ENCODE data around the gene KCNH1.

Gene KCNH1

DNA sequence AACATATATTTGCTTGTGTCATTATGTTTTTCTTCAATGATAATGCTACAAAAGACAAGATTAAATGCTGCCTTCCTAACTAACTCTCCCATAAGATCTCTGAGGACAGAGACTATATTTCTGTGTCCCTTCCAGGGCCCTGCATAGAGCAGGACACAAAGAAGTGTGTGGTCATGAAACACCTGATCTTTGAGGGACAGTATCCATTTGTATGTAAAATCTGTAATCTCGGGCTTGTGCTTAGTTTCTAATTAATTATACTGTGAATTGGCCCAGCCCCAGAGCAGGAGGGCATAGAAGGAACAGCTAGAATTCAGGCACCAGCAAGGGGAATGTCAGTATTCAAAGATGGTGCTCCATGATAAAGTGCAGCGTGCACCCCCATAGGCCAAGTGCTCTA is 430.4 kb downstream of the KCNH1 start:
- DNase-seq, result no peak

DNA sequence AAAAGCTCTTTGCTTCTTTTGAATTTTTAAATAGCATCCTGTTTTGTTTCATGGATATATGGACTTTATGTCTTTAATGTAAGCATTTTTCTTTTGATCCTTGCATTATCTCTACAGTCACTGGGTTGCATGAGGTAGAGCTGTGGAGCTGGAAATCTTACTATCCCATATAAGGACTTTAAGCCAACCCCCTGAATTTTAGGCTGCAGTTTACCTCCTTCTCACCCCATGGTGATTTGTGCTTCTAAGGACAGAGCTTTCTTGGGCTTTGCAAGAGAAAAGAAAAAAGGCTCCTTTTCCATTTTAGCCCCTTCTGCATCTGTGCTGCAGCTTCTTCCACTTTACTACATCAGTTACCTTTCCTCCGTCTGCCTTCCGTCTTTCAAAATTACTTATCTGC is 431.4 kb downstream of the KCNH1 start:
- no peak for DNase-seq

- no peak for DNase-seq
Measured at GRCh38 chr1:210700511-210700910, 433.4 kb downstream of the KCNH1 start.

GRCh38 chr1:210700083-210700482 is 433.9 kb downstream of the KCNH1 start:
- DNase-seq, result no peak

- no peak for DNase-seq
Measured at GRCh38 chr1:210698661-210699060, 435.3 kb downstream of the KCNH1 start.

GRCh38 chr1:210697185-210697584 is 436.8 kb downstream of the KCNH1 start:
- no peak for DNase-seq

DNA sequence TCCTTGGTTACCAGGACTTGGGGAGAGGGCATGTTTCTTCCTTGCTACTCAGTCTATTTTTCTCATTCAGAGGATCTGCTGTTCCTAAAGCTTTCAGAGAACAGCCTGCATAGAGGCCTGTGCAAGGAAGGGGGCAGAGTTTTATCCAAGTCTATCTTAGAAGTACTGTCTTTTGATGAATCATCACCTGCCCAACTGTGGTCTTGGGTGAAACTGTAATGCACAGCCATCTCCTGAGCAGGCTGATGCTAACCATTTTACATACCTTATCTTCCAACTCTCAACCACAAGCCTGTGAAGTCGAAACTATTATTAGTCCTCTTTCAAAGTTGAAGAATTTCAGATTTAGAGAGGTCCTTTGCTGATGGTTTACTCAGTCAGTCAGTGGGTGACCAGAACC is 437.2 kb downstream of the KCNH1 start:
- no peak for DNase-seq

DNA sequence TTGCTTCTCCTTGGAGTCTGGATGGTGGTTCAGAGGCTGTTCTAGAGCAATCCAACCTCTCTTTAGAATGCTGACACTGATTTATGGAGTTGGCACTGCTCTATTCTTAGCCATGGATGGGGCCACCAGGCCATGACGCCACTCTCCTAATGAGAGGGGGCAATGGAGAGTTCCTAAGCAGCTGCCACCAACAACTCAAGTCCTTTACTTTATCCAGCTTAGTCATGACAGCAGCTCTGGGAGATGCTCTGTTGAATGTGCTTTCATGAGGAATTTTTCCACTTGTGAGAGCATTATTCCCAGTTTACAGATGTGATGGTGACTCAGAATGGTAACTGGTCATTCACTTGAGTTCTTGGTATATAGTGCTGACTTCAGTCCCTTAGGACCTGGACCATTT is 438.9 kb downstream of the KCNH1 start:
- DNase-seq, result no peak

DNA sequence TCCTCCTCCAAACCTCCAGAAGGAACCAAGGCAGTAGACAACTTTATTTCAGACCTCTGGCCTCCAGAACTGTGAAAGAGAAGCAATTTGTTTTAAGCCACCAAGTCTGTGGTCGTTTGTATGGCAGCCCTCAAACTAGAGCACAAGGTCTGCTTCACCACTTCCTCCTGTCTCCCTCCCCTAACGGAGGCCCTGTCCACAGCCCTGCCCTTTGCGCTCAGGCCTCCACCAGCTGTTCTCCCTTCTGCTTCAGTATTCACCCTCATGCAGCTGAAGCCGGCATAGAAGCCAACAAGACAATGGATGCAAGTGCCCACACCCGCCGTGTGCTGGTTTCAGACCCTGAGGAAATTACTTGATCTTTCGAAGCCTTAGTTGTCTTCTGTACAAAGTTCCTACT is 441.2 kb downstream of the KCNH1 start:
- DNase-seq, result no peak

DNA sequence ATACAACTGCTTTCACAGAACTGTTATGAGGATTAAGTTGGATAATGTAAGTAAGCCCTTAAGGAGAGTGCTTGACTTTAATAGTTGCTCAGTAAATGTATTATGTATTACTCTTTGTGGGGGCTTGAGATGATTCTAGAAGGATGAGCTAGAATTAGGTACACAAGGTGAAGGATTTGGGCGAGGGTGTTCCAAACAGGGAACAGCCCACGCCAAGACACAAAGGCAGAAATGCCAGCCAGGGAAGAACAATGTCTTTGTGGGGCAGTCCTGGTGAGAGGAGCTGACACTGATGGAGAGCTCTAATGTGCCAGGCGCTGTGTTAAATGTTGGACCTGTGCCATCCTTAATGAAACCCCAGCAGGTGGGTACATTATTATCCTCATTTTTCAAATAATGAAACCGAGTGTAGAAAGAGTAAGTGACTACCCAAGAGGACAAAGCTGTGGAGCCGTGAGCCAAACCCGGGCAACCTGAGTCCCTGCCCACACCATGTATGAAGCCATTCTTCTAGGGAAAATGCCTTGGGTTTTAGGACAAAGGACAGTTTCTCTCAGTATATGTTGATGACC is 442.8 kb downstream of the KCNH1 start:
- DNase-seq, result peak; percentile 11

DNA sequence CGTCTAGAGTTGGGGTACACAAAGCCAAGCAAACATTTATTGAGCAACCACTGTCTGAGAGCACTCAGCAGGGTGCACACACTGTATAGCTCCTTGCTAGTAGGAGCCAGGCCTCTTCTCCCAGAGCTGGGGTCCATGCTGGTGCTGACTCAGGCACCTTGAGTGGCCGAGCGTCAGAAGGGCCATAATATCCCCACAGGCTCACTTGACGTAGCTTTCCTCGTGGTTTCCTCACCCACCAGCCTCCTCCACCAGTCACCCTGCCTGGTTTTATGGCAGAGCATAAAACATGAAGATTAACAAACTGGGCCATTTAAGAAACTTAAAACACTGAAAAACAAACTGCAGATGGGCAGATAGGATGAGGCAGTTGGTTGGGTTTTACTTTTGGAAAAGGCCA is 443.7 kb downstream of the KCNH1 start:
- no peak for DNase-seq

- no peak for DNase-seq
Measured at GRCh38 chr1:210689826-210690225, 444.1 kb downstream of the KCNH1 start.

GRCh38 chr1:210688512-210689234 is 445.3 kb downstream of the KCNH1 start:
- DNase-seq, result no peak

GRCh38 chr1:210687582-210688279 is 446.2 kb downstream of the KCNH1 start:
- no peak for DNase-seq

- no peak for DNase-seq
Measured at GRCh38 chr1:210686841-210687240, 447.1 kb downstream of the KCNH1 start.

DNA sequence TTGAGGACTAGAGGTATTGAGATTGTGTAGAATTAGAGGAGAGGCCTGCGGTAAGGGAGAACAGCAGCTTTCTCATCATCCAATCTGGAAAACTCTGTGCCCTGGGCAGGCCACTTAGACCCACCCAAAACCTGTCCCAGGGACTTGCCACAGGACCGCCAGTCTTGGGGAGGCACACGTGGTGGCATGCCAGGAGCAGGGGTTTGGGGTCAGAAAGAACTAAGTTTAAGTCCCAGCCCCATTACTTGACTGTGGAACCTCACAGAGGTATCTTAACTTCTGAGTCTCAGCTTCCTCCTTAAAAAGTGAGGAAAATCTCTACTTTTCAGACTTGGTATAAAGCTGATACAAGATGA is 448.7 kb downstream of the KCNH1 start:
- DNase-seq, result no peak

- no peak for DNase-seq
Measured at GRCh38 chr1:210684466-210685294, 449.3 kb downstream of the KCNH1 start.

DNA sequence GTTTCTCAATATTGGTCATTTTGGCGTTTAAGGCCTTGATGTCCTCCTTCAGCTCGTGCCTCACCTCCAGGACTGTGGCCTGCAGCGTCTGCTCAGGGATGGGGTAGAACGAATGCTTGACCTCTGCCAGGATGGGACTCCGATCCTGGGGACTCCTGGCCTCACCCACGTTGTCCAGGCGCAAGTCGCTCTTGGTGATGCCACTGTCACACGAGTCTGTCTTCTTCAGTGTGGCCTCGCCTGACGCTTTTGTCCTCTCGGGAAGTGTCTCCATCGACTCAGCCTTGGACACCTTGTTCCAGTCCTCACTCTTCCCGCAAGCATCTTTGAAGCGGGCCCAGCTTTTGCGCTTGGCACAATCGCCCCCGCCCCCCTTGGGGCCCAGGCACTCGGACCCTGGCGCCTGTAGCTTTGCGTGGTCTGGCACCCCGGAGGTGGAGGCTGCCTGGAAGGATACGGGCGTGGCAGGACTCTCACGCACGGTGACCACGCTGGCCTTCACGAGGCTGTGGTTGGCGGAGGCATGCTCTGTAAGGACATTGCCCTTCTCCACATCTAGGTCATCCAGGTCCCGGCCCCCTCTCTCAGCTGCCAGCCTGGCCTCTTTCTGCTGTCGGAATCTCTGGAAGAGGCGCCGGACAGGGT is 450.4 kb downstream of the KCNH1 start:
- DNase-seq, result no peak

DNA sequence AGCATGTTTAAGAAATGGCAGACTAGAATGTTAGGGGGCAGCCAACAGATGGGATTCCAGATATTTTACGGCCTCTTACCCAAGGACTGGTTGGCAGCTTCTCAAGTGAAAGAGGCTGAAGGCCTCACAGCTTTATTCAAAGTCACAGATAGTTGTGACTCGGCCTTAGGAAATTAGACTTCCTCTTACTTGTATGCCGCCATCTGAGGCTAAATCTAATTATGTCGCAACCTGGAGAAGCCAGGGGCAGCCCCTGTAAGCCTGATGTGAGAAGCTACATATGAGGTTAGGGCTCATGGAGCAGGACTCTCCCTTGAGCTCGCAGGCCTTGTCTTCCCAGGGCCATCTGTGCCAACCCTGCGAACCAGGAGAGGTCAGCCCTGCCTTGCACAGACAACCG is 452.8 kb downstream of the KCNH1 start:
- DNase-seq, result no peak

GRCh38 chr1:210678306-210678705 is 455.6 kb downstream of the KCNH1 start:
- no peak for DNase-seq

- DNase-seq, result no peak
Measured at GRCh38 chr1:210677533-210677932, 456.4 kb downstream of the KCNH1 start.

- no peak for DNase-seq
Measured at GRCh38 chr1:210676539-210676938, 457.4 kb downstream of the KCNH1 start.

GRCh38 chr1:210674151-210674550 is 459.8 kb downstream of the KCNH1 start:
- no peak for DNase-seq

Measured in NCI-H774 (cell line).